ENCODE data around the gene TRIM54. TPM values are rescaled to one million over a fixed set of nuclear protein-coding genes. Genes with fewer than 3 reads are reported as not detected.

Gene TRIM54
- total RNA-seq, 1 donor from 2014 or later, result not detected

GRCh38 chr2:27291865-27292264 lies 9.6 kb downstream of the TRIM54 start:
- DNase-seq (ENCODE audit: low spot score), result peak; percentile 53
- Histone ChIP-seq H3K9ac (no peak overlapping the region), H3K27ac (no peak overlapping the region), H3K9me3 (ENCODE audit: low read depth) (no peaks in the 10 kb centered on the region), H3F3A (ENCODE audit: low read depth) (no peaks in the 10 kb centered on the region), H3K79me2 (ENCODE audit: low read depth) (no peaks in the 10 kb centered on the region), H4K20me1 (ENCODE audit: low read depth) (no peaks in the 10 kb centered on the region), H2AFZ (replicated peaks) (peak overlapping the region; percentile 79), H3K27me3 (peaks cover 5% of the 10 kb centered on the region), H3K4me2 (no peak overlapping the region), H3K4me1 (no peaks in the 10 kb centered on the region), H3K36me3 (no peaks in the 10 kb centered on the region), H3K4me3 (no peak overlapping the region)
- Mint-ChIP-seq H3K36me3 (no peaks in the 10 kb centered on the region), H3K27me3 (ENCODE audit: insufficient read depth, low read depth) (peaks cover 10% of the 10 kb centered on the region), H3K27ac (no peak overlapping the region), H3K4me1 (no peaks in the 10 kb centered on the region), H3K4me3 (no peak overlapping the region), H3K9me3 (no peaks in the 10 kb centered on the region)
- TF ChIP-seq CTCF (IDR thresholded peaks at IDR 0.05) (peak; percentile 48), EZH2phosphoT487 (IDR thresholded peaks at IDR 0.05) (no peak), EZH2 (IDR thresholded peaks at IDR 0.05) (no peak)

GRCh38 chr2:27294928-27295327 lies 12.7 kb downstream of the TRIM54 start:
- Histone ChIP-seq H3K27me3 (peaks cover 5% of the 10 kb centered on the region), H2AFZ (replicated peaks) (no peak overlapping the region), H3F3A (ENCODE audit: low read depth) (no peaks in the 10 kb centered on the region), H3K9me3 (ENCODE audit: low read depth) (no peaks in the 10 kb centered on the region), H3K36me3 (no peaks in the 10 kb centered on the region), H3K4me2 (no peak overlapping the region), H3K9ac (no peak overlapping the region), H4K20me1 (ENCODE audit: low read depth) (no peaks in the 10 kb centered on the region), H3K4me3 (no peak overlapping the region), H3K79me2 (ENCODE audit: low read depth) (no peaks in the 10 kb centered on the region), H3K4me1 (no peaks in the 10 kb centered on the region), H3K27ac (no peak overlapping the region)
- H3K27me3 Mint-ChIP-seq (ENCODE audit: insufficient read depth, low read depth), result peaks cover 11% of the 10 kb centered on the region
- no peak overlapping the region for H3K4me3 Mint-ChIP-seq
- no peaks in the 10 kb centered on the region for H3K4me1 Mint-ChIP-seq
- H3K9me3 Mint-ChIP-seq, result no peaks in the 10 kb centered on the region
- no peak for DNase-seq (ENCODE audit: low spot score)
- no peak for TF ChIP-seq CTCF (IDR thresholded peaks at IDR 0.05)
- TF ChIP-seq EZH2 (IDR thresholded peaks at IDR 0.05), result no peak
- TF ChIP-seq EZH2phosphoT487 (IDR thresholded peaks at IDR 0.05), result no peak
- H3K27ac Mint-ChIP-seq, result no peak overlapping the region
- no peaks in the 10 kb centered on the region for H3K36me3 Mint-ChIP-seq

GRCh38 chr2:27296481-27296880 lies 14.3 kb downstream of the TRIM54 start:
- TF ChIP-seq EZH2phosphoT487 (IDR thresholded peaks at IDR 0.05) (no peak), CTCF (IDR thresholded peaks at IDR 0.05) (no peak), EZH2 (IDR thresholded peaks at IDR 0.05) (no peak)
- H3K36me3 ChIP-seq, result no peaks in the 10 kb centered on the region
- Mint-ChIP-seq H3K4me3 (no peak overlapping the region), H3K4me1 (no peaks in the 10 kb centered on the region), H3K27me3 (ENCODE audit: insufficient read depth, low read depth) (peaks cover 11% of the 10 kb centered on the region), H3K27ac (no peak overlapping the region), H3K9me3 (no peaks in the 10 kb centered on the region), H3K36me3 (no peaks in the 10 kb centered on the region)
- H3K79me2 ChIP-seq (ENCODE audit: low read depth), result no peaks in the 10 kb centered on the region
- no peaks in the 10 kb centered on the region for H3F3A ChIP-seq (ENCODE audit: low read depth)
- H3K27ac ChIP-seq, result no peak overlapping the region
- no peak overlapping the region for H3K9ac ChIP-seq
- no peaks in the 10 kb centered on the region for H3K4me1 ChIP-seq
- no peaks in the 10 kb centered on the region for H4K20me1 ChIP-seq (ENCODE audit: low read depth)
- H3K27me3 ChIP-seq, result peaks cover 4% of the 10 kb centered on the region
- DNase-seq (ENCODE audit: low spot score), result no peak
- H3K4me3 ChIP-seq, result no peak overlapping the region
- H3K4me2 ChIP-seq, result no peak overlapping the region
- H2AFZ ChIP-seq (replicated peaks), result no peak overlapping the region
- no peaks in the 10 kb centered on the region for H3K9me3 ChIP-seq (ENCODE audit: low read depth)

Data from neural progenitor cell (in vitro differentiated cells).